Mucosa of descending colon (tissue), 3 donors: ENCODE results near the gene IKBKE. TPM values are rescaled to one million over a fixed set of nuclear protein-coding genes. Genes with fewer than 3 reads are reported as not detected.

ENCODE experiments used
- ATAC-seq: fragments of 200-7000 bp; cut with Tn5 transposase; one replicate; pipeline ENCODE4 v1.9.1; 2020; ENCODE audit warnings: mild to moderate bottlenecking, moderate library complexity
- DNase-seq, 3 donors: peaks; one replicate each; pipeline ENCODE4 v3.0.0-alpha.2; 2020
- H3K36me3 ChIP-seq: fragments of 200-600 bp; one replicate; pipeline ENCODE4 v1.8.0; 2021; ENCODE audit warnings: low read depth, mild to moderate bottlenecking
- H3K4me1 ChIP-seq: fragments of 200-600 bp; one replicate; pipeline ENCODE4 v1.8.0; 2021; ENCODE audit warnings: low read depth, mild to moderate bottlenecking
- H3K4me3 ChIP-seq: fragments of 200-600 bp; one replicate; pipeline ENCODE4 v1.8.0; 2021; ENCODE audit warnings: mild to moderate bottlenecking
- H3K9me3 ChIP-seq: fragments of 200-600 bp; one replicate; pipeline ENCODE4 v1.8.0; 2021; ENCODE audit warnings: mild to moderate bottlenecking
- intact Hi-C, 2 donors: fragments of 100-400 bp; cut with DNase I in 1 of 2; cut with micrococcal nuclease in 1 of 2; formaldehyde crosslinking; loops; one replicate each; pipeline versions ENCODE4 v1.11.0 to v1.11.1; 2022; cut with DNase I, micrococcal nuclease
- total RNA-seq, 3 donors: library from RNA; stranded (reverse); fragmentation: NEBNext Ultra II Directional in 2 of 3; extraction: Animal tissue kit (Norgen Biotek cat#: 25700) in 2 of 3; gene quantifications; one replicate each; pipeline versions ENCODE4 v1.2.1 to v1.2.4, GENCODE V29; 2021 to 2023
- TF ChIP-seq, protein P1 (sequence below): fragments of 200-600 bp; IDR thresholded peaks from one replicate; pipeline ENCODE4 v1.8.0; 2022; ENCODE audit warnings: antibody characterized with exemption, mild to moderate bottlenecking
- donor health status: DM: no; HTN: no; CAD: no; lungs with moderate emphysema.
- donor health status: DM: no; HTN: no; CAD: no.
- donor health status: DM: no; HTN: yes; CAD: no.

Gene IKBKE
- total RNA-seq, 3 donors from 2014 or later, result 9.7 to 24.7 (median 16.4) TPM

- H3K4me3 ChIP-seq, result peak overlapping the region; percentile 67
- peaks cover 22% of the 10 kb centered on the region for H3K4me1 ChIP-seq
- no peaks in the 10 kb centered on the region for H3K9me3 ChIP-seq
- intact Hi-C loops, result no loop called here
- no peaks in the 10 kb centered on the region for H3K36me3 ChIP-seq
- ATAC-seq, result peak; percentile 61
- peak in 2 of 3 donors; percentile 41 to 61 for DNase-seq
- TF ChIP-seq, protein P1, sequence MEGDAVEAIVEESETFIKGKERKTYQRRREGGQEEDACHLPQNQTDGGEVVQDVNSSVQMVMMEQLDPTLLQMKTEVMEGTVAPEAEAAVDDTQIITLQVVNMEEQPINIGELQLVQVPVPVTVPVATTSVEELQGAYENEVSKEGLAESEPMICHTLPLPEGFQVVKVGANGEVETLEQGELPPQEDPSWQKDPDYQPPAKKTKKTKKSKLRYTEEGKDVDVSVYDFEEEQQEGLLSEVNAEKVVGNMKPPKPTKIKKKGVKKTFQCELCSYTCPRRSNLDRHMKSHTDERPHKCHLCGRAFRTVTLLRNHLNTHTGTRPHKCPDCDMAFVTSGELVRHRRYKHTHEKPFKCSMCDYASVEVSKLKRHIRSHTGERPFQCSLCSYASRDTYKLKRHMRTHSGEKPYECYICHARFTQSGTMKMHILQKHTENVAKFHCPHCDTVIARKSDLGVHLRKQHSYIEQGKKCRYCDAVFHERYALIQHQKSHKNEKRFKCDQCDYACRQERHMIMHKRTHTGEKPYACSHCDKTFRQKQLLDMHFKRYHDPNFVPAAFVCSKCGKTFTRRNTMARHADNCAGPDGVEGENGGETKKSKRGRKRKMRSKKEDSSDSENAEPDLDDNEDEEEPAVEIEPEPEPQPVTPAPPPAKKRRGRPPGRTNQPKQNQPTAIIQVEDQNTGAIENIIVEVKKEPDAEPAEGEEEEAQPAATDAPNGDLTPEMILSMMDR, result no peak
Measured at GRCh38 chr1:206470692-206471414, 577 bp downstream of the IKBKE start.

DNA sequence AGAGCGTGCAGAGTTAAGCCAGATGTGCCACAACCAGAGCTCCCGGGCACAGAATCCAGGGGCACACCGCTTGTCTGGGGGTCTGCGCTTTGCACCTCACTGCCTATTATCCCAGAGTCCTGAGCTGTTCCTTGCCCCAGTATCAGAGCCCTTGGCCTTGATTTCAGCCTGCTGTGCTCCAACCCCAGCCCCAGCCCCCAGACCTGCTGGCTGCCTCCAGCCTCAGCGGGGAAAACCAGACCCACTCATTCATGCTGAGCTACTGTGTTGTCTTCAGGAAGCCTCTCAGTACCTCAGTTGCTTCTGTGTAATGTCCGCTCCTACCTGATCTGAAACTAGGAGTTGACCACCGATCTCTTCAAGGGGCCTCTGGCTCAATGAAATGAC, 1.1 kb downstream of the IKBKE start:
- DNase-seq (no peak), ATAC-seq (no peak)
- intact Hi-C loops, result no loop called here
- Histone ChIP-seq H3K4me3 (no peak overlapping the region), H3K9me3 (no peaks in the 10 kb centered on the region), H3K4me1 (peaks cover 22% of the 10 kb centered on the region), H3K36me3 (no peaks in the 10 kb centered on the region)
- TF ChIP-seq, protein P1, result no peak

DNA sequence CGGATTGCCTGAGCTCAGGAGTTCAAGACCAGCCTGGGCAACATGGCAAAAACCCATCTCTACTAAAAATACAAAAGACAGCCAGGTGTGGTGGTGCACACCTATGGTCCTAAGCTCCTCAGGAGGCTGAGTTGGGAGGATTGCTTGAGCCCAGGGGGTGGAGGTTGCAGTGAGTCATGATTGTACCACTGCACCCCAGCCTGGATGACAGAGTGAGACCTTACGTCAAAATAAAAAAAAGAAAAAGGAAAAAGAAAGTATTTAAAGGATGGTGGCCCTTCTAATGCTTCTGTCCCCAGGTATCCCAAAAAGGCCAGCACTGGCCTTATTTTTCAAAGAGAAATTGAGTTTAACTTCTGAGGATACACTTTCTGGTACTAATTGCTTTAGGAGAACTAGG, 1.7 kb downstream of the IKBKE start:
- no peaks in the 10 kb centered on the region for H3K9me3 ChIP-seq
- H3K4me1 ChIP-seq, result peaks cover 22% of the 10 kb centered on the region
- intact Hi-C loops, result no loop called here
- DNase-seq (no peak), ATAC-seq (no peak)
- H3K36me3 ChIP-seq, result no peaks in the 10 kb centered on the region
- no peak overlapping the region for H3K4me3 ChIP-seq
- TF ChIP-seq, protein P1, result no peak

GRCh38 chr1:206472454-206472853, 2.2 kb downstream of the IKBKE start:
- TF ChIP-seq, protein P1, result no peak
- no peak for ATAC-seq
- Histone ChIP-seq H3K4me1 (peaks cover 22% of the 10 kb centered on the region), H3K36me3 (no peaks in the 10 kb centered on the region), H3K9me3 (no peaks in the 10 kb centered on the region), H3K4me3 (no peak overlapping the region)
- peak in 2 of 3 donors; percentile 35 to 59 for DNase-seq
- intact Hi-C loops, result no loop called here

GRCh38 chr1:206472886-206473285, 2.6 kb downstream of the IKBKE start:
- intact Hi-C loops, result no loop called here
- H3K4me3 ChIP-seq, result no peak overlapping the region
- H3K4me1 ChIP-seq, result peaks cover 22% of the 10 kb centered on the region
- DNase-seq, result no peak
- H3K36me3 ChIP-seq, result no peaks in the 10 kb centered on the region
- TF ChIP-seq, protein P1, result no peak
- H3K9me3 ChIP-seq, result no peaks in the 10 kb centered on the region
- ATAC-seq, result no peak
